H4 (cell line): Measurements from ENCODE around the gene FANCL. TPM values are rescaled to one million over a fixed set of nuclear protein-coding genes. Genes with fewer than 3 reads are reported as not detected.
A peak's percentile ranks its signal among the peaks of the same experiment; 100 is the strongest.
"Not testable (repeated sequence)": the region's sequence is repeated elsewhere in the genome, so short reads cannot be mapped to it uniquely, and the experiment has no call there.

ENCODE experiments used
- DNase-seq: peaks from one replicate; pipeline ENCODE4 v3.0.0-alpha.2; 2015; ENCODE audit warnings: low spot score
- total RNA-seq: library from RNA; depleted of rRNA; stranded (reverse); fragments of >200 nt; shearing (Covaris generic); gene quantifications from 2 replicates; pipeline ENCODE4 v1.2.3, GENCODE V29; 2014; rRNA removed

Gene FANCL
- total RNA-seq, 1 experiment from 2014 or later = 35.9 TPM

GRCh38 chr2:58145769-58146168 lies 95.4 kb downstream of the FANCL start:
- DNase-seq = not testable (repeated sequence)

GRCh38 chr2:58140508-58141072 lies 100.5 kb downstream of the FANCL start:
- no peak for DNase-seq

DNA sequence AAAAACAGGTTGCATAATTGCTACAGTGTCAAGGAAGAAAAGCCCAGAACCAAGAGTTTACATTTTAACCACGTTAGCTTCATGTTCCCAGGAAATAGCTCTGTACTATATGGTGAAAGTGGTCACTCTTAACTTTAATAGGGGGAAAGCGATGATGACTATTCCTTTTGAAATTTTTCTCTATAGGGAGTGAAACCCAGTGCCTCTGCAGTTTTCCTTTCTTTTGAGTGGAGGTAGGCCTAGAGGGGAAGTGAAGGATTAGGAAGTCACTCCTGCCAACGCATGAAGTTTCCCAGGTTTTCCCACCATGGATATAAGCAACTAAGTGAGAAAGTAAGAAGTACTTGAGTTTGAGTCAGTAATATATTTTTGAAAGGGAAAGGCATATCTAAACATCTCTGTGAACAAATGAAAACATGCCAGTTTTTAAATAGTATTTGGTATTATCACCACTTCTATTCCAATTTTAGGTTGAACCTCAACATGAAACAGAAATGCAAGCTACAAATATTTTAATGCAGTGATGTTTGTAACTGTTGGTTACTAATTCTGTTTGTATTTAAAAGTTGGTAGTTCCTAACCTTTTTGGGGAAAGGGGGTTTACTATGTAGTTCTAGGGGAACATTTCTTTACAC lies 102.6 kb downstream of the FANCL start:
- DNase-seq = no peak

GRCh38 chr2:58137856-58138255 lies 103.3 kb downstream of the FANCL start:
- no peak for DNase-seq

- DNase-seq = no peak
Observed at GRCh38 chr2:58137221-58137620, 103.9 kb downstream of the FANCL start.

GRCh38 chr2:58135861-58136260 lies 105.3 kb downstream of the FANCL start:
- DNase-seq = no peak

- no peak for DNase-seq
Observed at GRCh38 chr2:58133395-58133794, 107.7 kb downstream of the FANCL start.

DNA sequence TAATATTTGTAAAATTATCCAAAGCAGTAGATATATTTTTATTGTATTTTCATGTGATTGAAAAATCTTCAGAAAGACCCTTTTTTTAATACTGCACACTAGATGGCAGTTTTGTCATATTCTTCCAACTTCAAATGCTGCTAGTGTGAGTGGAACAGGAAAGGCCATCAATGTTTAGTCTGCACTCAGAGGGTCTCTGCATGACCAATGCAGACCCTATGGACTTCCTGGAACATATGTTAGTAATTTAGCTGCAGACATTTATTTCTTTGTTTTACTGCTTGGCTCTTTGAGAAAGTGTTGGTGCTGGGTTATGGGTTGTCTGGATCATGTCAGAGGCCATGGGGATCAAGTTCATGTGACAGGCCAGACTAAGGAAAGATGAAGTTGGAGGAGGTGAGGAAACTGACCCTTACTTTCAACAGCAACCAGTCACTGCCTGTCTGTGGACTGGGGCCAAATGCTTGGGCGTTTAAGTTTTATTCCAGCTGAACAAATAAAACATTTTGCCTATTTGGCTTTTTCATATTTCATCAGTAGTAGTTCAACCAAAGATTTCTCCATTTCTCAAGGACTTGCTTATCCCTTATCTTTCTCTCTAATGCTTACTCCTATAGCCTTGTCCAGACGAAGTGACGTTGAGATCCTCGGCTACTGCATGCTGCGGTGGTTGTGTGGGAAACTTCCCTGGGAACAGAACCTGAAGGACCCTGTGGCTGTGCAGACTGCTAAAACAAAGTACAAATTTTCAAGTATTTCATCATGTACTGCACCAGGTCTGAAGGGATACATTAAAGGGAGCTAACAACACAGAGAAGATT lies 109.7 kb downstream of the FANCL start:
- peak; percentile 24 for DNase-seq

GRCh38 chr2:58130238-58130637 lies 110.9 kb downstream of the FANCL start:
- DNase-seq = no peak

DNA sequence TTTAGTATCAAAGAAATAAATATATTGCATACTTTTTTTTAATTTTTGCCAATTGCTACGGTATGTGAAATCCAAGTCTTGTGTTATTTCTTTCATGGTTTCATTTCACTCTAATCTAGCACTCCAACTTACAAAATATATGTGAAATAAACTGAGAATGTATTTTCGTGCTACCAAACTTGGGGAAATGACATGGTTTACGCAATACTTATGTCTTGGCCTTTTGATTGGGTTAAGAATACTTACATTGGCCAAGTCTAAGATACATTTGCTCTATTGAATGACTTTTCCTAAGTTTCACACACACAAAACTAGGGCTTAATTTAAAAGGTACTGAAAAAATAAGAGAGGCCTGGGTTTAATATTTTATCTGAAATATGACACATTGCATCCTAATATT lies 114.0 kb downstream of the FANCL start:
- DNase-seq = no peak

DNA sequence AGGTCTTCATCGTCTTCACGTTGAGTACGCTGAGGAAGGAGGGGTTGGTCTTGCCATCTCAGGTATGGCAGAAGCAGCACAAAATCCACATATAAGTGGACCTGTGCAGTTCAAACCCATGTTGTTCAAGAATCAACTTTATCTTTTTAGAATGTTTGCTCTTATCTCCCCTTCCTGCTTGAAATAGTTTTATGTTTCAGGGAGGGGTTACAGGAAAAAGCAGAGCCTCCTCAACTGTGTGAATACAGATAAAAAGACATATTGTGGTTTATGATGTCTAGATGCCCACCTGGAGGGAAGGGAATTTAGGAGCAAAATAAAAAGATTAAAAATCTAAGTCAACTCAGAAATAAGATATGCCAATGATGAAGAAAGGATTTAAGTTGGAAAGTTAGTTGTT lies 118.6 kb downstream of the FANCL start:
- no peak for DNase-seq

DNA sequence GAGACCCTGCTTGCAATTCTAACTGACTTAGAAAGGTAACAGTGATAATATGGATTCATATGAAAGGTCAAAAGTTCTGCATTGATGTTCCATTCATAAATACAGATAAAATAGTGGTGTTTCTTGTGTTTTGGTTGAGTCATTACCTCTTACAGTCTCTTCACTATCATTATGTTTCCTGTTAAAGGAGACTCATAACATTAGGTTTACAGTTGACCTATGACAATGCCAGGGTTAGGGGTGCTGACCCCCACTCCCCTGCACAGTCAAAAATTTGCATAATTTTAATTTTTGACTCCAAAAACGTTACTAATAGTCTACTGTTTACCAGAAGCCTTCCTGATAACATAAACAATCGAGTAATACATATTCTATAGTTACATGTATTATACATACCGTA lies 119.1 kb downstream of the FANCL start:
- DNase-seq = no peak

DNA sequence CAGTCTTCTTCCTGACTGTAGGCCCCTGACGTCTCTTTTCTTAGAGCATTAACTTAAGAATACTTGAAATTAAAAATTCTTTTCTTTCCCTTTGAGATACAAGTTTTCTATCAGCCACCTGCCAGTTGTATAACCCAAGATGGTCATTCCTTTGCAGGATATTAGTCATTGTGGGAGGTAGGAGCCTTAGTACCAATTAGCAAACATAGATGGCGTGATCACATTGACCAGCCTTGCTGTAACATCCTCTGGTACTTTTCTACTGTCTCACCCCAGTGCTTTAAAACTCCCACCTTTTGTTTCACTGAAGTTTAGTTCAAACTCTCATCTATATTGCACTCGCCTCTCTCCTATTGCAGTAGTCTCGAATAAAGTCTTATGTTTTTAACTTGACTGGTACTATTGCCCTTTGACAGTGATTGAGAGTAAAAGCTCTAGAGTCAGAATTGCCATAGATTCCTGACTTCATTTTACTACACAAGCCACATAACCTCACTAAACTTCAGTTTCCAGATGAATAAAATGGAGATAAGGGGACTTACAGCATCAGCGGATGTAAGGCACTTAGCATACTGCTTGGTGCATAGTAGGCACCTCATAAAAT lies 120.4 kb downstream of the FANCL start:
- no peak for DNase-seq

- not testable (repeated sequence) for DNase-seq
Observed at GRCh38 chr2:58113563-58113962, 127.6 kb downstream of the FANCL start.

DNA sequence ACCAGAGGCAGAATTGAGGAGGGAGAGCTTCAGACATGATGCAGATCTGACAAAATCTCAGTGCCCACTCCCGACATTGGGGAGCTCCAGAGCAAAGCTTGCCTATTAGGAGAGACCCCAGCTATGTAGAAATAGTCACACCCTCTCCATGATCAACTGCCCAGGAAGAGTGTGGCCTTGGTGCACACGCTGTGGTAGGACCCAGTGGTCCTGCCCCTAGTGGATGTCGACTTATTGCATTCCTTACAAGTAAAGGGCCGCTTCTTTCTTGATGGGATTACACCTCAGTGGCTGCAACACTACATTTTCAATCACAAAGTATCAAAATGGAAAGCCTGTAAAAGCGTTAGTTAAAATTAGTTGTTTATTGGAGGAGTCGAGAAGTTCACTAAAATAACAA lies 130.4 kb downstream of the FANCL start:
- DNase-seq = no peak

DNA sequence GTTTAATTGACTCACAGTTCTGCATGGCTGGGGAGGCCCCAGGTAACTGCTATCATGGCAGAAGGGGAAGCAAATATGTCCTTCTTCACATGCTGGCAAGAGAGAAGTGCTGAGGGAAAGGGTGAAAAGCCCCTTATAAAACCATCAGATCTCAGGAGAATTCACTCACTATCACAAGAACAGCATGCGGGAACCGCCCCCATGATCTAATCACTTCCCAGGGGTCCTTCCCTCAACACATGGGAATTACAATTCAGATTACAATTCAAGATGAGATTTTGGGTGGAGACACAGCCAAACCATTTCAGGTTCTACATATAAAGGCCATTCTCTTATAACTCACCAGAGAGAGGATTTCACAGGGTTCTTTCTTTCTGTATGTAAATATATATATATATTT lies 131.6 kb downstream of the FANCL start:
- no peak for DNase-seq

Other genes with a start within 250 kb of the FANCL start
- 0.10 TPM in 1 of 2 replicates, not detected in the other for gene VRK2, start 194.5 kb downstream of the FANCL start, total RNA-seq